HK-2 (cell line): ENCODE measurements around the gene KIF4A.
"Not testable (repeated sequence)": the region's sequence is repeated elsewhere in the genome, so short reads cannot be mapped to it uniquely, and the experiment has no call there.

Source experiments
- DNase-seq: peaks from one replicate; pipeline ENCODE4 v3.0.0-alpha.2; 2018; ENCODE audit not compliant: unreplicated experiment

KIF4A gene

DNA sequence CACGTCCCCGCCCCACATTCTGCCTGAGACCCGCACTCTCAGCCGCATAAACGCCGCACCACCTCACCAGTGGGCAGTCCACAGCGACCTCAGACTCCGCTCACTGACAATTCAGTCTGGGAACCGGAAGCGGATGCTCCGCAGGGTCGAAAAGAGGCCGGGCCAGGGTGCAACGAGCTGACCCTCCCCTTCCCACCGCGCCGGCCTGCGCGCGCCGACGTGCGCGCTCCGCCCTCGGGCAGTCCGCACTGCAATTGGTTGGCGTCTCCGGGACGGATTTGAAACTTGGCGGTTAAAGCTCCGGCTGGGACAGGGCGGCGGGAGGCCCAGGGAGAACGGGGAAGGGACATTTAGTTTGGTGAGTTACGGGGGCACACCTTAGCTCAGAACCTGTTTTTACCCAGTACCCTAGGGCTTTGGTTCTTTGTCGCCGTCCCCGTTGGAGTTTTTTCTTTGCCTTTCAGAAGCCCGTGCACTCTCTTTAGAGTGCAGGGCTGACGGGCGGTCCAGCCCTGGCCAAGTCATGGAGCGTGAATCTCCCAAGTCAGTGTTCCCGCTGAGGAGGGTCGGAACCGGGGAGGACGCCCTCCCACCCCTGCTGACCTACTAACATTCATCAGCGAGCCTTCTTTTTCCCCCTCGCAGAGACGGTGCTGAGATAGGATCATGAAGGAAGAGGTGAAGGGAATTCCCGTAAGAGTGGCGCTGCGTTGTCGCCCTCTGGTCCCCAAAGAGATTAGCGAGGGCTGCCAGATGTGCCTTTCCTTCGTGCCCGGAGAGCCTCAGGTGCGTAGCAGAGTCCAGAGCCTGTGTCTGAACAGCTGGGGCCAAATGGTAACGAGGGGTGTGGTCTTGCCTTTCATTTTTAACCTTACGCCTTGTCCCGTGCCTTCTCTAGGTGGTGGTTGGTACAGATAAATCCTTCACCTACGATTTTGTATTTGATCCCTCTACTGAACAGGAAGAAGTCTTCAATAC, at the start of gene KIF4A, which contains the start of gene PDZD11:
TSS of gene KIF4A (plus strand) at position 312 of the 978 bp plus-strand sequence. CDS start at position 667, 355 bp downstream.
TSS of gene PDZD11 (minus strand) at position 135 of the 978 bp plus-strand sequence. CDS start 586 bp downstream, outside the sequence.
- DNase-seq: peak; percentile 88

- no peak for DNase-seq
Observed at GRCh38 chrX:70240751-70241150, 49.2 kb upstream of the KIF4A start.

GRCh38 chrX:70241501-70241900, 48.4 kb upstream of the KIF4A start:
- DNase-seq: no peak

DNA sequence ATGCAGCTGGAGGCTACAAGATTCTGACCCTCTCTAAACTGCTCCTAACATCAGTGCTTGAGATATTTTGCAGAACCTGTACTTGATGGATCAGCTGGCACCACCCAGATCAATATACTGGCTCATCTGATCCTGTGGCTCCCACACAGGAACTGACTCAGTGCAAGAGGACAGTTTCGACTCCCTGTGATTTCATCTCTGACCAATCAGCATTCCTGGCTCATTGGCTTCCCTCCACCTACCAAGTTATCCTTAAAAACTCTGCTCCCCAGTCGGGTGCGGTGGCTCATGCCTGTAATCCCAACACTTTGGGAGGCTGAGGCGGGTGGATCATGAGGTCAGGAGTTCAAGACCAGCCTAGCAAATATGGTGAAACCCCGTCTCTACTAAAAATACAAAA, 46.3 kb upstream of the KIF4A start:
- DNase-seq: not testable (repeated sequence)

- no peak for DNase-seq
Observed at GRCh38 chrX:70244881-70245280, 45.0 kb upstream of the KIF4A start.

GRCh38 chrX:70247252-70247651, 42.7 kb upstream of the KIF4A start:
- no peak for DNase-seq

DNA sequence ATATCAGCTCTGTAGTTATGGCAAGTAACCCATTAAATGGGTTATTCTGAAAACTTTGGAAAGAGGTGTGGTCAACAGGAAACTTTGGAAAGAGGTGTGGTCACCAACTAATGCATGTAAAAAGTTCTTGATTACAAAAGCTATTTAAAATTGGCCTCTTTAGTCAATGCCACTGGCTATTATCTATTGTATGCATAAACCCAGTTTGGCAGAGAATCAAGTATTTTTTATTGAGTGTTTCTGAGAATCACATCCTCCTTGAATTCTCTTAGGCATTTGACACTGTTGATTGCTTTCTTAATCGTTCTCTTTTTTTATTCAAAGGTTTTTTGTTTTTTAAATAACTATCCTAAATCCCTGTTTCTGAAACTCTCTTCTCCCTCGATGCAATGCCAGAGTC, 37.4 kb upstream of the KIF4A start:
- no peak for DNase-seq

DNA sequence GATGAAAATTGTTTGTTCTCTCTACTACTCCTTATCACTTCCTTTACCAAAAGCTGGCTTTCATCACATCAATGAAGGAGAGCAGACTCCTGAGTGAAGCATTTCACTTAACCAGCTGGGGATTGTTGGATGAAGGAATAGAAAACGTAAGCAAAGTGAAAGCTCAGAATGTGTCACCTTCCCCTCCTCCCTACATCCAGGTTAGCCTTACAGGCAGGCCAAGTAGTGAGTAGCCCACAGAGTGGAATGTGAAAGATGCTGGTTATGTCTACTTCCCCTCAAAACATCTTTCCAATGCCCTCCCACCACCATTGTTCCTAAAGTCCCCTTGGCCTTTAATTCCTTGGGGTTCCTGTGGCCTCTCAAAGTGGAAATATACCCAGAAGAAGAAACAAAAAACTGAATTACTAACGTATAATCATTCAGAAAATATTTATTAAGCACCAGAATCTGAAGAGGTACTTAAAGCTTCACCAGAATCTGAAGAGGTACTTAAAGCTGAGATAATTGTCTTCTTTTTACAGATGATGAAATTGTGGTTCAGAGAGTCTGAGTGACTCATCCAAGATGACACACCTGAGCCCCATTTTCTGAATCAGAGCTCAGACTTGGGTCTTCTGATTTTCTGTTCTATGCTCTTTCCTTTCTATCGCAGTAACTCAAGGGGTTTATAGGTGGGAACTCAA, 36.4 kb upstream of the KIF4A start:
- DNase-seq: peak; percentile 33

GRCh38 chrX:70254063-70254400, 35.9 kb upstream of the KIF4A start:
- no peak for DNase-seq

- DNase-seq: no peak
Observed at GRCh38 chrX:70254909-70255308, 35.0 kb upstream of the KIF4A start.

DNA sequence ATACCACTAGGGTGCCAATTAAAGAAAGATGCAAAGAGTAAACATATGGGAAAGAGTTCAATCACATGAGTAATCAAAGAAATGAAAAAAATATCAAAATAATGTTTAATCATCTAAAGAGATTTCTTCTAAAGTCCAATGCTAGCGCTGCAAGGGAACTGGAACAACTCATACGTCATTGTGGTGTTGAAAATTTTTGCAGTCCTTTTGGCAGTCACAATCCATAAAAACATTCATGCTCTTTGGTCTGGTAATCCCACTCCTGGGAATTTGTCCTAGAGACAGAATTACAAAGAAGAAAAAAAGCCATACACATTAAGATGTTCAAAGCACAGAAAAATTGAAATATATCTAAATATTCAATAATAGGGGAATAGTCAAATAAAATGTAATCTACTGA, 34.5 kb upstream of the KIF4A start:
- DNase-seq: no peak

- no peak for DNase-seq
Observed at GRCh38 chrX:70257423-70258288, 32.2 kb upstream of the KIF4A start.

- DNase-seq: no peak
Observed at GRCh38 chrX:70260104-70260503, 29.8 kb upstream of the KIF4A start, which contains the start of gene P2RY4. P2RY4 (minus strand) TSS chrX:70260204; CDS start chrX:70259624, 580 bp downstream.

DNA sequence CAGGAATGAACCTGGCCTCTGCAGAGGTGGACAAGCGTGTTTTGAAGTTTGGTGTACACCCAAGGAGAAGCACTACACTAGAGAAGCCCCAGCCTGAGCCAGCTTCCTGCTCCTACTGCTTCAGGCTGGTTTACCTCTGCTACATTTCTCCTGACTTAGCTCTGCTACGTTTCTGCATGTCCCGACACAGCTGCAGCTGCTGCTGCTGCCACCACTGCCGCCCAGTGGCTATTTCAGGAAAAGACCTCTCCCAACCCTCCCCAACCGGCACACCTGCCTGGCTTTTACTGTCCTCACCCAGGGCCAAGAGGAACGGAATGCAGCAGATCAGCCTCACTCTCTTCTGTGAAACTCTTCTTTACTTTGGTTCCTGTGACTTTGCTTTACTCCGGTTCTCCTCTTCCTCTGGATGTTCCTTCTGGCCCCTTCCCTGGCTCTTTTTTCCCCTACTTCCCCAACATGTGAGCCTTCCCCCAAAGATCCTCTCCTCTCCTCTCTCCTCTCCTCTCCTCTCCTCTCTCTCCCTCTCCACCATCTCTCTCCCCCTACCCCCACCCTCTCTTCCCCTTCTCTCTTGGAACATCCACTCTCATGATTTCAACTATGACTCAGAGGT, 26.8 kb upstream of the KIF4A start:
- DNase-seq: peak; percentile 42

DNA sequence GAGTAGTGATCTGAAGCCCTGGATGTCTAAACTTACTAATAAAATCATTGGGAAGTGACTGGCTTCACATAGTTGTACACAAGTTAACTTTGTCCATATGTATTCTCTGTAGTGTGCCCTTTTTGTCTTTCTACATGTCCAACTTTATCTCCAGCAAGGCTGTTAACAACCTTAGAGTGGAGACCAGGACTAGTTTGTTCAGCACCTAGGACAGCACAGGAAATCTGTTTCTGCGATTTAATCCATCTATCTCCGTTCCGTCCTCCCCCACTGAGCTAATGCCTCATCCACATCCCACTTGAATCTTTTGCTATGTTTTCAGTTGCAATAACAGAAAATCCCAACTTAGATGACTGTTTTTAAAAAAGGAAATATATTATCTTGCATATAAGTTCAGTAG, 25.1 kb upstream of the KIF4A start:
- DNase-seq: no peak

- no peak for DNase-seq
Observed at GRCh38 chrX:70268034-70268433, 21.9 kb upstream of the KIF4A start, which contains the start of gene ARR3. ARR3 (plus strand) TSS chrX:70268334; CDS start chrX:70269386, 1,052 bp downstream.

DNA sequence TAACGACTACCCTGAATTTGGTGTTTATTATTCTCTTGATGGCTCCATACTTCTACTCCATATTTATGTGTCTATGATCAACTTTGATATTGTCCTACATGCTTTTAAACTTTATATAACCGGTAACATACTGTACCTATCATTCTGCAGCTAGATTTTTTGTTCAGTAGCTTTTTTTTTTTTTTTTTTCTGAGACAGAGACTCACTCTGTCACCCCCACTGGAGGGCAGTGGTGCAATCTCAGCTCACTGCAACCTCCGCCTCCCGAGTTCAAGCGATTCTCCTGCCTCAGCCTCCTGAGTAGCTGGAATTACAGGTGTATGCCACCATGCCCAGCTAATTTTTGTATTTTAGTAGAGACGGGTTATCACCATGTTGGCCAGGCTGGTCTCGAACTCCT, 15.9 kb upstream of the KIF4A start:
- DNase-seq: not testable (repeated sequence)

DNA sequence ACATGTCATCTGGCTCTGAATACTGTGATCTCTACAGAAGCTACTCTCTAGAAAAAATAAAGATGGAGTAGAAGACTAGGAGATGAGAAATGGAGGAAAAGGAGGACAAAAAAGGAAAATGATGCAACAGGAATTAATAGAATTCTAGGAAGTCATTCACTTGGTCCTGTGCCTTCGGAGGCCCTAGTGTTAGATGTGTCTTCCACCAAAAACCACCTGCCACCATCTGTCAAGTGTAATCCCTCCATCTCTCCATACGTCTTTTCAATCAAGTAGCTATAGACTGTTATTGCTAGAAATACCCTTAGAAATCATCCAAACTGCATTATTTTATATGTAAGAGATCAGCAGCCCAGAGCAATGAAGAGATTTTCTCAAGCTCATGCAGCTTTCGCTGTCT, 10.8 kb upstream of the KIF4A start:
- no peak for DNase-seq

DNA sequence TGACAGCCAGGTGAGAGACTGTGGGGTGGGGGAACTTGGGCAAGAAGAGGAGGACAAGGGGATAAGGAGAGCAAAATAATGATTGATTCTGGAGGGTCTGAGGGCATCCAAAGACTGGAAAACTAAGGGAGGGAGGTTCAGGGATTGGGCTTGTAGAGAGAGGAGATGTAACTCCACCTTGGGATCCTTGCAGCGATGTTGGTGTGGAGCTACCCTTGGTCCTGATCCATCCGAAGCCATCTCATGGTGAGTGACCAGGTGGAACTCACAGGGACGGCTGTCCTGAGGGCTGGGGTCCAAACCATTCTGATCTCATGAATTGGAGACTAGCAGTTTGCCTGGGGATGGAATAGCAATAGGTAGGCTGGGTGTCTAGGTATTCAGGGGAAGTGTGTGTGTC, 9.3 kb upstream of the KIF4A start:
- no peak for DNase-seq

DNA sequence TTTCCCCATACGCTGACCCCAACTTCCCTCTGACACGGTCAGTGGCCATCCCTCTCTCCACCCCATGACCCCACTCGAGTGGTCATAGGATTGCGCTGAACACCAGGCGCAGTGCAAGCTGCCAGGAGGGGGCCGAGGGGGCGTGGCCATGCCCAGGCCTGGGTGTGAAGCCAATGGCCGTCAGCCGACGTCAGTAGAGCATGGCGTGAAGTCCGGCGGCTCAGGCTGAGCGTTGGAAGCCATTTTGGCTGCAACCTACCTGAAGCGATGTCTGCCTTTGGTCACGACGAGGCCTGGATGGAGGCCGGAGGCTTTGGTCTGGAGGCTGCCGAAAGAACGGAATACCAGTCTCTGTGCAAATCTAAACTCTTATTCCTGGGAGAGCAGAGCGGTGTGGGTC, 8.0 kb upstream of the KIF4A start, which contains the start of gene RAB41:
TSS of gene RAB41 (plus strand) at position 222 of the 400 bp plus-strand sequence. CDS start at position 268, 46 bp downstream.
- no peak for DNase-seq

- DNase-seq: no peak
Observed at GRCh38 chrX:70289168-70289792, 624 bp upstream of the KIF4A start.
